K562 (cell line): ENCODE measurements around the gene PTGER4.

Experiments
- EZH2 ChIP-seq: IDR thresholded peaks from 2 replicates; pipeline ENCODE4 v1.6.1; 2012; ENCODE audit warnings: low read depth, mild to moderate bottlenecking, inconsistent platforms, low read length, borderline replicate concordance
- PATZ1 ChIP-seq: fragments of 250-450 bp; sonication (Bioruptor Pico); IDR thresholded peaks from 2 replicates; pipeline ENCODE4 v1.5.0; 2020; ENCODE audit warnings: mild to moderate bottlenecking, borderline replicate concordance
- TRIM25 ChIP-seq: fragments of 450-650 bp; IDR thresholded peaks from 2 replicates; pipeline ENCODE4 v1.7.0; 2016; ENCODE audit warnings: borderline replicate concordance
- ZNF398 ChIP-seq: fragments of 250-450 bp; sonication (Bioruptor Pico); IDR thresholded peaks from 2 replicates; pipeline ENCODE4 v1.8.0; 2021; ENCODE audit warnings: moderate library complexity, mild to moderate bottlenecking, inconsistent platforms
- ZNF766 ChIP-seq: fragments of 200-800 bp; sonication (Bioruptor generic); conservative IDR thresholded peaks from 2 replicates; pipeline ENCODE4 v1.6.1; 2016; ENCODE audit warnings: missing genetic modification characterization, missing compliant biosample characterization

GRCh38 chr5:40634593-40634992, 45.1 kb upstream of the PTGER4 start:
- no peak for TF ChIP-seq TRIM25
- TF ChIP-seq PATZ1 (CRISPR knock-in tag): no peak
- no peak for TF ChIP-seq ZNF398 (CRISPR knock-in tag)
- TF ChIP-seq ZNF766: no peak
- TF ChIP-seq EZH2: no peak
